ENCODE results near the gene PER1. TPM values are rescaled to one million over a fixed set of nuclear protein-coding genes. Genes with fewer than 3 reads are reported as not detected.

PER1 gene
- total and polyA plus RNA-seq, 2 of the 13 experiments (the other 11 are each of a cell fraction or from before 2014, with no cell fraction given): 2.6 to 3.6 TPM

GRCh38 chr17:8163978-8164814 lies 12.0 kb upstream of the PER1 start (continued):
- TF ChIP-seq ZBED4 (CRISPR knock-in tag; IDR thresholded peaks at IDR 0.05; ENCODE audit: borderline replicate concordance) (no peak), EP300 (IDR thresholded peaks at IDR 0.05; ENCODE audit: low read depth in 2 of 2, low read length in 2 of 2) (peak in 1 of 2 experiments; percentile 59; a peak in 2 of 4 replicates), EP300 (CRISPR knock-in tag; IDR thresholded peaks at IDR 0.05; ENCODE audit: borderline replicate concordance) (no peak), NR2F2 (IDR thresholded peaks at IDR 0.05; ENCODE audit: borderline replicate concordance, low read depth) (0 out of 2 replicates have a peak, but pooled peaks have one; percentile 35), TBX2 (CRISPR knock-in tag; IDR thresholded peaks at IDR 0.05; ENCODE audit: borderline replicate concordance) (peak; percentile 75), TEAD3 (CRISPR knock-in tag; optimal IDR thresholded peaks at IDR 0.05; ENCODE audit: borderline replicate concordance) (peak; percentile 22), ELF1 (CRISPR knock-in tag; IDR thresholded peaks at IDR 0.05) (0 out of 2 replicates have a peak, but pooled peaks have one; percentile 25), GABPB1 (CRISPR knock-in tag; IDR thresholded peaks at IDR 0.05) (peak; percentile 29), MNT (IDR thresholded peaks at IDR 0.05) (no peak), ZNF790 (CRISPR knock-in tag; IDR thresholded peaks at IDR 0.05; ENCODE audit: borderline replicate concordance) (no peak), REL (CRISPR knock-in tag; conservative IDR thresholded peaks at IDR 0.05) (no peak), TCF7 (IDR thresholded peaks at IDR 0.05; ENCODE audit: low read depth) (peak; percentile 8; the same call in 1 of the 2 replicates), KDM4B (CRISPR knock-in tag; IDR thresholded peaks at IDR 0.05) (no peak), ZNF282 (IDR thresholded peaks at IDR 0.05; ENCODE audit: partially characterized antibody) (no peak), SOX6 (IDR thresholded peaks at IDR 0.05) (no peak), SOX6 (CRISPR knock-in tag; IDR thresholded peaks at IDR 0.05) (peak; percentile 63), ISL2 (CRISPR knock-in tag; IDR thresholded peaks at IDR 0.05) (0 out of 2 replicates have a peak, but pooled peaks have one; percentile 25), PHF21A (CRISPR knock-in tag; IDR thresholded peaks at IDR 0.05) (peak; percentile 67), ZFP91 (CRISPR knock-in tag; IDR thresholded peaks at IDR 0.05; ENCODE audit: borderline replicate concordance) (no peak), MTF1 (CRISPR knock-in tag; IDR thresholded peaks at IDR 0.05) (no peak), CSRNP2 (CRISPR knock-in tag; conservative IDR thresholded peaks at IDR 0.05; ENCODE audit: low read depth) (no peak), KLF6 (CRISPR knock-in tag; IDR thresholded peaks at IDR 0.05) (0 out of 2 replicates have a peak, but pooled peaks have one; percentile 23)

Data from HepG2 (cell line).